ENCODE results near the gene ZNF683. TPM values are rescaled to one million over a fixed set of nuclear protein-coding genes. Genes with fewer than 3 reads are reported as not detected.
"Not testable (repeated sequence)": the region's sequence is repeated elsewhere in the genome, so short reads cannot be mapped to it uniquely, and the experiment has no call there.

Gene ZNF683
- total and polyA plus RNA-seq, 10 of the 15 experiments (the other 5 are each of a cell fraction or from before 2014, with no cell fraction given) = not detected

DNA sequence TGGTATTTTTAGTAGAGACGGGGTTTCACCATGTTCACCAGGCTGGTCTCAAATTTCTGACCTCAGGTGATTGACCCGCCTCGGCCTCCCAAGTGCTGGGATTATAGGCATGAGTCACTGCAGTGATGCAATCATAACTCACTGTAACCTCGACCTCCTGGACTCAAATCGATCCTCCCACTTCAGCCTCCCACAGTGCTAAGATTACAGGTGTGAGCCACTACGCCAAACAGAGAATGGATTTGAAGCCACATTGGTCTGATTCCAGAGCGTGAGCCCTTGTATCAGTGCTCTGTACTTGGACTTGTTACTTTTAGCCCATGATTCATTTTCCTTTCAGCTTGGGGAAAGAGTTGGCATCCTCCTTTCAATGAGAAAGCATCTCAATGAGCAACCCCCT, 14.9 kb upstream of the ZNF683 start:
- intact Hi-C loops (cut with micrococcal nuclease; ENCODE audit: unreplicated experiment) = no loop called here
- ChIA-PET CTCF (interaction anchor here (2.4 kb wide), 1 partner anchor 102 kb away, joined by 11 read pairs; no protein-coding TSS in a partner anchor), SMC1A (ENCODE audit: uncharacterized antibody, unreplicated experiment) (no interaction called here), POLR2A (no interaction called here), RAD21 (ENCODE audit: unreplicated experiment) (no interaction called here)
- Histone ChIP-seq H3K4me2 (ENCODE audit: control insufficient read depth, insufficient read depth) (no peak overlapping the region), H3K9ac (ENCODE audit: control insufficient read depth, insufficient read depth, low read length) (no peak overlapping the region), H4K20me1 (ENCODE audit: control insufficient read depth, insufficient read depth) (no peaks in the 10 kb centered on the region), H3K4me3 (no peak overlapping the region), H2AFZ (ENCODE audit: control insufficient read depth, low read depth, low read length) (no peak overlapping the region), H3K4me1 (ENCODE audit: control insufficient read depth, insufficient read depth, low read length) (no peaks in the 10 kb centered on the region), H3K27me3 (replicated peaks in 1 of 2; ENCODE audit: control insufficient read depth in 2 of 2, insufficient read depth in 2 of 2, low read length in 1 of 2) (no peaks in the 10 kb centered on the region; a peak in 1 of 4 replicates), H3K27ac (ENCODE audit: control insufficient read depth, insufficient read depth) (no peak overlapping the region), H3K79me2 (ENCODE audit: control insufficient read depth, insufficient read depth, low read length) (no peaks in the 10 kb centered on the region), H3K36me3 (ENCODE audit: control insufficient read depth in 2 of 2, insufficient read depth in 2 of 2, low read length in 1 of 2) (no peaks in the 10 kb centered on the region), H3K9me3 (replicated peaks; ENCODE audit: control insufficient read depth, insufficient read depth, low read length) (no peaks in the 10 kb centered on the region)
- in situ Hi-C loops (cut with MboI) = no loop called here
- FAIRE-seq (no peak), DNase-seq (ENCODE audit: low read depth, low spot score) (no peak), ATAC-seq (no peak)
- TF ChIP-seq YBX1 (IDR thresholded peaks at IDR 0.05) (no peak), PAX5 (IDR thresholded peaks at IDR 0.05; ENCODE audit: borderline replicate concordance, low read depth, low read length) (no peak), SMARCA5 (IDR thresholded peaks at IDR 0.05) (no peak), POU2F2 (IDR thresholded peaks at IDR 0.05; ENCODE audit: borderline replicate concordance, low read depth, low read length) (no peak), IRF5 (IDR thresholded peaks at IDR 0.05; ENCODE audit: borderline replicate concordance) (no peak)
- TF ChIP-seq, protein P1, sequence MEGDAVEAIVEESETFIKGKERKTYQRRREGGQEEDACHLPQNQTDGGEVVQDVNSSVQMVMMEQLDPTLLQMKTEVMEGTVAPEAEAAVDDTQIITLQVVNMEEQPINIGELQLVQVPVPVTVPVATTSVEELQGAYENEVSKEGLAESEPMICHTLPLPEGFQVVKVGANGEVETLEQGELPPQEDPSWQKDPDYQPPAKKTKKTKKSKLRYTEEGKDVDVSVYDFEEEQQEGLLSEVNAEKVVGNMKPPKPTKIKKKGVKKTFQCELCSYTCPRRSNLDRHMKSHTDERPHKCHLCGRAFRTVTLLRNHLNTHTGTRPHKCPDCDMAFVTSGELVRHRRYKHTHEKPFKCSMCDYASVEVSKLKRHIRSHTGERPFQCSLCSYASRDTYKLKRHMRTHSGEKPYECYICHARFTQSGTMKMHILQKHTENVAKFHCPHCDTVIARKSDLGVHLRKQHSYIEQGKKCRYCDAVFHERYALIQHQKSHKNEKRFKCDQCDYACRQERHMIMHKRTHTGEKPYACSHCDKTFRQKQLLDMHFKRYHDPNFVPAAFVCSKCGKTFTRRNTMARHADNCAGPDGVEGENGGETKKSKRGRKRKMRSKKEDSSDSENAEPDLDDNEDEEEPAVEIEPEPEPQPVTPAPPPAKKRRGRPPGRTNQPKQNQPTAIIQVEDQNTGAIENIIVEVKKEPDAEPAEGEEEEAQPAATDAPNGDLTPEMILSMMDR (IDR thresholded peaks at IDR 0.05 in 2 of 3, conservative IDR thresholded peaks at IDR 0.05 in 1 of 3; ENCODE audit: control insufficient read depth in 2 of 3, extremely low read depth in 1 of 3, insufficient read depth in 1 of 3, low read depth in 3 of 3, low read length in 3 of 3) = no peak
- TF ChIP-seq, protein P2, sequence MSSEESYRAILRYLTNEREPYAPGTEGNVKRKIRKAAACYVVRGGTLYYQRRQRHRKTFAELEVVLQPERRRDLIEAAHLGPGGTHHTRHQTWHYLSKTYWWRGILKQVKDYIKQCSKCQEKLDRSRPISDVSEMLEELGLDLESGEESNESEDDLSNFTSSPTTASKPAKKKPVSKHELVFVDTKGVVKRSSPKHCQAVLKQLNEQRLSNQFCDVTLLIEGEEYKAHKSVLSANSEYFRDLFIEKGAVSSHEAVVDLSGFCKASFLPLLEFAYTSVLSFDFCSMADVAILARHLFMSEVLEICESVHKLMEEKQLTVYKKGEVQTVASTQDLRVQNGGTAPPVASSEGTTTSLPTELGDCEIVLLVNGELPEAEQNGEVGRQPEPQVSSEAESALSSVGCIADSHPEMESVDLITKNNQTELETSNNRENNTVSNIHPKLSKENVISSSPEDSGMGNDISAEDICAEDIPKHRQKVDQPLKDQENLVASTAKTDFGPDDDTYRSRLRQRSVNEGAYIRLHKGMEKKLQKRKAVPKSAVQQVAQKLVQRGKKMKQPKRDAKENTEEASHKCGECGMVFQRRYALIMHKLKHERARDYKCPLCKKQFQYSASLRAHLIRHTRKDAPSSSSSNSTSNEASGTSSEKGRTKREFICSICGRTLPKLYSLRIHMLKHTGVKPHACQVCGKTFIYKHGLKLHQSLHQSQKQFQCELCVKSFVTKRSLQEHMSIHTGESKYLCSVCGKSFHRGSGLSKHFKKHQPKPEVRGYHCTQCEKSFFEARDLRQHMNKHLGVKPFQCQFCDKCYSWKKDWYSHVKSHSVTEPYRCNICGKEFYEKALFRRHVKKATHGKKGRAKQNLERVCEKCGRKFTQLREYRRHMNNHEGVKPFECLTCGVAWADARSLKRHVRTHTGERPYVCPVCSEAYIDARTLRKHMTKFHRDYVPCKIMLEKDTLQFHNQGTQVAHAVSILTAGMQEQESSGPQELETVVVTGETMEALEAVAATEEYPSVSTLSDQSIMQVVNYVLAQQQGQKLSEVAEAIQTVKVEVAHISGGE (CRISPR knock-in tag; IDR thresholded peaks at IDR 0.05) = no peak
- 34% methylated on average over 7 of the region's 7 CpGs for WGBS (ENCODE audit: insufficient coverage, insufficient replicate concordance, low lambda C conversion rate, missing lambda C conversion rate)
- BruUV-seq (replicated peaks) = no TSS peak

DNA sequence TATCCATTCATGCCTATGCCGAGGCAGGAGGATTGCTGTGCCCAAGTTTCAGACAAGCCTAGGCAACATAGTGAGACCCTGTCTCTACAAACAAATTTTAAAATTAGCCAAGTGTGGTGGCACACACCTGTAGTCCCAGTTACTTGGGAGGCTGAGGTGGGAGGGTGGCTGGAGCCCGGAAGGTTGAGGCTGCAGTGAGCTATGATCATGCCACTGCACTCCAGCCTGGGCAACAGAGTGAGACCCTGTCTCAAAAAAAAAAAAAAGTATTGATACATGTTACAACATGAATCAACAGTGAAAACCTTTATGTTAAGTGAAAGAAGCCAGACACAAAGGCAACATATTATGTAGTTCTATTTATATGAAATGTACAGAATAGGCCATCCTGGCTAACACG, 12.5 kb upstream of the ZNF683 start:
- CTCF ChIA-PET; FAIRE-seq; H3K4me3 ChIP-seq; H3K9me3 ChIP-seq (replicated peaks; ENCODE audit: control insufficient read depth, insufficient read depth, low read length); H3K27me3 ChIP-seq (replicated peaks in 1 of 2; ENCODE audit: control insufficient read depth in 2 of 2, insufficient read depth in 2 of 2, low read length in 1 of 2); H3K36me3 ChIP-seq (ENCODE audit: control insufficient read depth in 2 of 2, insufficient read depth in 2 of 2, low read length in 1 of 2); H3K4me1 ChIP-seq (ENCODE audit: control insufficient read depth, insufficient read depth, low read length); in situ Hi-C loops (cut with MboI); intact Hi-C loops (cut with micrococcal nuclease; ENCODE audit: unreplicated experiment); DNase-seq (ENCODE audit: low read depth, low spot score); H2AFZ ChIP-seq (ENCODE audit: control insufficient read depth, low read depth, low read length); H4K20me1 ChIP-seq (ENCODE audit: control insufficient read depth, insufficient read depth); H3K4me2 ChIP-seq (ENCODE audit: control insufficient read depth, insufficient read depth); ATAC-seq; H3K9ac ChIP-seq (ENCODE audit: control insufficient read depth, insufficient read depth, low read length); H3K27ac ChIP-seq (ENCODE audit: control insufficient read depth, insufficient read depth); H3K79me2 ChIP-seq (ENCODE audit: control insufficient read depth, insufficient read depth, low read length); BruUV-seq (replicated peaks): not testable (repeated sequence)
- POLR2A ChIA-PET = interaction anchor here (0.7 kb wide), 1 partner anchor 174 kb away, joined by 4 read pairs; no protein-coding TSS in a partner anchor
- RAD21 ChIA-PET (ENCODE audit: unreplicated experiment) = interaction anchor here (0.7 kb wide), 1 partner anchor 12 kb away, joined by 3 read pairs; no protein-coding TSS in a partner anchor
- 92% methylated on average over 3 of the region's 3 CpGs for WGBS (ENCODE audit: insufficient coverage, insufficient replicate concordance, low lambda C conversion rate, missing lambda C conversion rate)
- SMC1A ChIA-PET (ENCODE audit: uncharacterized antibody, unreplicated experiment) = interaction anchor here (0.5 kb wide), 1 partner anchor 164 kb away, joined by 3 read pairs; no protein-coding TSS in a partner anchor
